OCI-LY1 (cell line): ENCODE measurements around the gene USP15.

Experiments used
- CTCF ChIP-seq: fragments of 200-600 bp; sonication (generic), shearing (Covaris generic); IDR thresholded peaks from 2 replicates; pipeline ENCODE4 v1.5.1; 2017; ENCODE audit warnings: mild to moderate bottlenecking, antibody characterized with exemption, low read length, moderate library complexity, mixed read lengths
- EZH2 ChIP-seq: fragments of 200-600 bp; sonication (generic), shearing (Covaris generic); IDR thresholded peaks from 2 replicates; pipeline ENCODE4 v1.8.0; 2017; ENCODE audit warnings: borderline replicate concordance, mixed run types, mild to moderate bottlenecking, antibody characterized with exemption, low read length, moderate library complexity, mixed read lengths

- TF ChIP-seq CTCF (no peak), EZH2 (no peak)
Measured at GRCh38 chr12:62319058-62319457, 58.9 kb downstream of the USP15 start.
